GM18498 (cell line): Measurements from ENCODE around the gene ANXA5.
"Not testable (repeated sequence)": the region's sequence is repeated elsewhere in the genome, so short reads cannot be mapped to it uniquely, and the experiment has no call there.

Experiments used
- ATAC-seq: cut with Tn5 transposase; IDR thresholded peaks from one replicate; pipeline ENCODE4 v1.9.1; 2021; ENCODE audit warnings: mild to moderate bottlenecking, moderate library complexity; ENCODE audit not compliant: unreplicated experiment

The ANXA5 gene

DNA sequence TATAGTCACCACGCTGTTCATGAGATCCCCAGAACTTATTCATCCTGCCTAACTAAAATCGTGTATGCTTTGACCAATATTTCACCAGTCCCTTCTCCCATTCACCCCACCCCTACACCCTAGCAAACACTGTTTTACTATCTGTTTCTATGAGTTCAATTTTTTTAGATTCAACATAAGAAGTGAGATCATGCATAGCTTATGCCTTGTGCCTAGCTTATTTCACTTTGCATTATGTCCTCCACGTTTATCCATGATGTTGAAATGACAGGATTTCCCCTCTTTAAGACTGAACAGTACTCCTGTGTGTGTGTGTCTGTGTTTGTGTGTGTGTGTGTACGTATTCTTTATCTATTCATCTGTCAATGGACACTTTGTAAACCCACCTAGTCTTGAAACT, 16.8 kb downstream of the ANXA5 start:
- ATAC-seq, result no peak

GRCh38 chr4:121679267-121679666, 17.5 kb downstream of the ANXA5 start:
- ATAC-seq, result no peak

DNA sequence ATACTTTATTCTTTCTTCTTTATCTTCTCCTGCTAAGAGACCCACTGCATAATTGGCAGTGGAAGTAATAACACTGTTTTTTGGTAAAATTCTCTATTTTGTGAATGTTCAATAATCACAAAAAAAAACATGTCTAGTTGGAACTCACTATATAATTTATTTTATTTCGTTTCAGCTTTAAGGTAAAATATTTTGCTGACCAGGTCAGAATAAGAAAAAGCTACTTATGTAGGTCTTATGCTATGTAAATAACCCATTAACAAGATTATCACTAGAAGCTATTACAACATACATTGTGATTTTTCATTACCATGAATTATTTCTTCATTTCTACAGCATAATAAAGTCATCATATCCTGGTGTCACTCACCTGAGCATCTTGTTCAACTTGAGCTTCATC, 19.3 kb downstream of the ANXA5 start:
- ATAC-seq, result no peak

GRCh38 chr4:121676345-121677075, 20.3 kb downstream of the ANXA5 start:
- no peak for ATAC-seq

DNA sequence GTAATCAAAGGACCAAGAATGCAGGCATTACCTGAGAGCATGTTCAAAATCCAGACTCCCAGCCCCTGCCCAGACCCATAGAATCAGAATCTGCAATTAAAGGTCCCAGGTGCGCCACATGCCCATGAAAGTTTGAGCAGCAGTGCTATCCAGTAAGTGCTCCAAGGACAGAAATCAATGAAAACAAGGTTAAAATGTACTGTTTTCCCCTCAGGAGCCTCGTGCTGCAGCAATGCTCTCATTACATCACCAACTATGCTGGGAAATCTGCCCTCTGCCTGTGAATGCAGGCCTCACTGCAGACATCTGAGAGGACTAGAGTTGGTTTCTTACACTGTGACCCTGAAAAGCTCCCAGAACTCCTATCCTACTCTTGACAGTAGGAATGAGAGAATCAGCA, 21.1 kb downstream of the ANXA5 start:
- ATAC-seq, result no peak

DNA sequence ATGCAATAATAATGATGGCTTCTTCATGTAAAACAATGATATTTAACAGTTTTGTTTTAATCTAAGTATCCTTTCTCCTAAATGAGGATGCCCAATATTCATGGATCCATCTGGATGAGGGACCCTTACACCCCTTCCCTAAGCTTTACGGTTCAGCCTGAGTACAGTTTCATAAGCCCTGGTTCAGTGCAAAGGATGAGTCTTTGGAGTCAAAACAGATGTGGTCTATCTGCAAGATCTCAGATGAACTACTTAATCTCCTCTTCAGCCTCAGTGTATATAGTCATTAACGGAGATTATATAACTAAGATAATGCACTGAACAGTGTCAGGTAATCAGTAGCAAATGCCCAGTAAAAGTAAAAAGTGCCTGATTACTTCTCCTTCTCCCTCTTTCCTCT, 22.1 kb downstream of the ANXA5 start:
- ATAC-seq, result no peak

DNA sequence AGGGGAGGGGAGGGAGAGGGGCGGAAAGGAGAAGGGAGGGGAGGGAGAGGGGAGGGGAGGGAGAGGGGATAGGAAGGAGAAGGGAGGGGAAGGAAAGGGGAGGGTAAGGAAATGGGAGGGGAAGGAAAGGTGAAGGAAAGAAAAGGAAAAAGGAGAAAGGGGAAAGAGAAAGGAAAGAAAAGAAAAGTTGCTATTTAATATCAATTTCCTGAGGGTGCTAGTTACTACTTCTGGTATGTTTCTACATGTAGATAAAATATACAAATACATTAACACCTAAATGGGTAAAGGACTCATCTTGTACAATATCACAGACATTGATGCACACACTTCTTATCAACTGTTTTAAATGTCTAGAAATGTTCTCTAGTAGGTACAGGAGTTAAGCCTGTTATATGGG, 22.6 kb downstream of the ANXA5 start:
- ATAC-seq, result no peak

DNA sequence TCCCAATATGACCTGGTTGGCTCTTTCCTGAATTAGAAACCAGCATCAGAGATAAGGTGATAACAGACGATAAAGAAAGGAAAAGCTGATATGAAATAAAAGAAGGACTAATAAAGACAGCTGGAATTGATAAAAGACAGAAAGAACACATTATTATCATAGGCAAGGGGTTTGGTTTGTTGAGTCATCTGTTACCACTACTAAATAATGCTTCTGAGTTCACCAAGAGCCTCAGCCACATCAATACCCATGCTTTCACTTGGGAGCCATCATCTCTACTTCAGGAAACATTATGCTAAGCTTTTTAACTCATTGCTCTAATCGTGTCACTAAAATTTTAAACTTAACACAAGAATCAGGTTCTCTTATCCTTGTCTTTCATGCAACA, 27.6 kb downstream of the ANXA5 start:
- ATAC-seq, result no peak

DNA sequence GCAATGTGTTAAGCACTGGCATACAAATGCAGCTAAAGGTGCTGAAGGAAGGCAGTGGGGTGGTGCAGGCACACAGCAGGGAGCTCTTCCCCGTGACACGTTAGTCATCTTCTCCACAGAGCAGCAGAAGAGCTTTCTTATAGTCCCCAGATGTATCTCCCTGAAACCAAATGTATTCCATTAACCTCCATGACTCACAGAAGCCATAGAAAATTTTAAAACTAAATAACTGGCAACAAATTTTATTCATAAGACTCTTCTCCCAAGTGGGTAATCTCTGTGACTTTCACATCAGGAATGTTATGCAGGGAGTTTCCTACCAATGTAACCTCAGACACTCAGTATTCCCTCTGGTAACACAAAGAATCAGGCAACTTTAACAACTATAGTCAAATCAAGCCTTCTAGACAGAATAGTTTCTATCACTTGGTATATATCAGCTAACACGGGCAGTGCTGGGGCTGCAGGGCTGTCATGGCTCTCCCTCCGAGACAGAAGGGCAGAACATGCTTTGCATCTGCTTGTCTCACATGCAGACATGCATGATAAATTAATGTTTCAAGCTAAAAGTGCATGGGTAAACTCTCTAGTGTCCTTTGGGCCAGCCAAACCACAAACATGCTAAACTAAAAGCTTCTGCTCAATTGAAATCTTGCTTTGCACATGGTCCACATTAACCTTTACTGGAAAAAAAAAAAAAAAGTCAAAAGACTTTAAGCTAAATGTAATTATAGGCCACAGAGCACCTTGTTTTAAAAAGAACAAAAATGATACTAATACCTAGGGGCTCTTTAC, 28.2 kb downstream of the ANXA5 start:
- ATAC-seq, result no peak

DNA sequence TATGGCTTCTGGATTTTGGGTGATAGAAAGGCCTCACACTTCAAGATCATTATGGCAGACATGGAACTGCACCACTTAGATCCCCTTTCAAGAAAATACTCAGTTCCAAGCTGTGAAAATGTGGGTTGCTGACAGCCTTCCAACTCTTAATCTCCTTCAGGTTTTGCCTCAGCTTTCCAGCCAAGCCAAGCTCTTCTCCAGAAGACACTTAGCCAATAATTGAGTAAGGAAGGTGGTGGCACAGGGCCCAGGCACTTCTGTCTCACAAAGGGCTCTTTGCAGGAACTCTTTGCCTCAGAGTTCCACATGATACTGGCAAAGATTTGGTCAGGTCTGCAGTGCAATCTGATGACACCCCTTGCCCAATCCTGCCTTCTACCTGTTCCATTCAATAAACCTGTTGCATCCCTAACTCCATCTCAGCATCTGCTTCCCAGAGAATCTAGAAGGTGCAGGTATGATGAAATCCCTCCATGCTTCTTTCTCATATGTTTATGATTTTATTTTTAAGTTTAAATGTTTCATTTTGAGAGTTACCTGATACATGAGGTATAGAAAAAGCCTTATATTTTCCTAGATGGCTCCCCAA, 30.6 kb downstream of the ANXA5 start:
- no peak for ATAC-seq

GRCh38 chr4:121665371-121665770, 31.4 kb downstream of the ANXA5 start:
- no peak for ATAC-seq

DNA sequence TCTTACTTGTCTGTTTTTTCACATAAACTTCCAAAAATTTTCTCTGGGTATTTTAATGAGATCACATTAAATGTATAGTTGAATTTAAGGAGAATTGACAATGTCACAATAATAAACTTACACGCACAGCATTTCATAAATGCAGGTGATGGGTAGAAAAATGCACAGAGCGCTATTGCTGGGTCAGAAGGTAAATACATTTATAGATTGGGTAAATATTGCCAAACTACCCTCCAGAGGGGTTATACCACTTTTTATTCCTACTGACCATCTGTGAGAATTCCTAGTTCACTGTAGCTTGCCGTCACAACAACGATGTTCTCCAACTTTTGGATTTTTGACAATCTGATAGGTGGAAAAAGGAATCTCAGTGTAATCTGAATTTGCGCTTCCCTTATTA, 34.6 kb downstream of the ANXA5 start:
- ATAC-seq, result no peak

- ATAC-seq, result not testable (repeated sequence)
These were observed 36.4 kb downstream of the ANXA5 start for GRCh38 chr4:121660175-121660933.

DNA sequence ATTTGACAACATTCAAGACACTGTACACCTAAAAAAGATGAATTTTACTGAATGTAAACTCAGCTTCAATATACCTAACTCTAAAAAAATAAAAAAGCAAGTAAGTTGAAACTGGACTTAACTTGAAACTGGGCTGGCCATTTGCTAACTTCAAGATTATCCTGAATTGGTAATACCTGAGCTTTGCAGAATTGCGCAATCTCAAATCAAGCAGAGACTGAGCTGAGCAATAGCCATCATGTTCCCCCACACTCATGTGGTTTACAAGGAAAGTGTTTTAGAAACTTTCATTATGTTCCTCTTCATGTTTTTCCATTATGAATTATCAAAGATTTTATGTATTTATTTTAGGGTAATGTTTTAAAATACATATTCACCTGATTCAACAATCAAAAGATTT, 38.7 kb downstream of the ANXA5 start:
- no peak for ATAC-seq

GRCh38 chr4:121656269-121656641, 40.5 kb downstream of the ANXA5 start:
- ATAC-seq, result peak; percentile 51

GRCh38 chr4:121655320-121656268, 41.2 kb downstream of the ANXA5 start:
- ATAC-seq, result peak; percentile 3

GRCh38 chr4:121654738-121655137, 42.0 kb downstream of the ANXA5 start:
- ATAC-seq, result peak; percentile 94

GRCh38 chr4:121653986-121654385, 42.8 kb downstream of the ANXA5 start:
- no peak for ATAC-seq

DNA sequence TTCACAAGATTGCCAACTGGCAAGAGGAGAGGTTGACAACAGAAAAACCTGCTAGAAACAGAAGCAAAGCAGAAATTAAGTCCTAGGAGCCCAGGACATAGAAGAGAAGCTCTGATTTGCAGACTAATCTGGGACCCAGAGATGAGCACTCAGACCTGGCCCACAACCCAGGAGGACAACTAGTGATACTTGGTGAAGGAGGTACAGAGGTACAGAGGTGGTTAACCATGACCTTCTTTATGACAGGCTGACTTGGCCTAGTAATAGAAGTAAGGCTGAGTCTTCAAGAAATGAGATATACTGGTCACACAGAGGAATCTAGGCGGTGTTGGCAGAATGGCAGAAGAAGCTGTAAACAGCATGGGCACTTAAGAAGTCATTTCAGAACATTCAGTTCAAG, 43.6 kb downstream of the ANXA5 start:
- ATAC-seq, result no peak

DNA sequence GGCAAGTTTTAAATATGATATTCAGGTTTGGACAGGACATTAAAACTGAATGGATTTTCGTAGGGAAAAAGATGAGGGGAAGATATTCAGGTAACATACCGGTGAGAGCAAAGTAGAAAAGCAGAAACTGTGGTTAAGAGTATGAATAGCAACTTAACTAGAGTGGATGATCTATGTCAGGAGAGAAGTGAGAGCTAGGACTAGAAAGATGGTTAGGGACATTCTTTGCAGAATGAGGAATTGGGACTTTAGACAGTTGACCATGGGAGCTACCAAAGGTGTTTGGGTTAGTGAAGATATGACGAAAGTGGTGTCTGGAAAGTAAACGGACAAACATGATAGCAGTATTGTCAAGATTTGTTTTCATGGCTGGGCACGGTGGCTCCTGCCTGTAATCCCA, 45.2 kb downstream of the ANXA5 start:
- no peak for ATAC-seq
